HepG2 (cell line): Measurements from ENCODE around the gene DBNDD2. TPM values are rescaled to one million over a fixed set of nuclear protein-coding genes. Genes with fewer than 3 reads are reported as not detected.

Experiments used
- ATAC-seq: fragments of 200-7000 bp; cut with Tn5 transposase; 3 replicates; pipeline ENCODE4 v1.9.1; 2020; ENCODE audit warnings: mild to moderate bottlenecking, moderate library complexity
- BruUV-seq: library from RNA; stranded (reverse); fragments of 400-500 nt; replicated peaks from 2 replicates; lab custom pipeline; 2021; lab: Mats Ljungman, UMichigan
- CTCF ChIA-PET: fragments of 300-600 bp; formaldehyde crosslinking; extraction: SDS; loops from one replicate; lab custom pipeline; 2021; ENCODE audit warnings: low total read pairs, inconsistent platforms, low intra/inter-chr PET ratio; lab: Yijun Ruan, JAX
- POLR2A ChIA-PET: fragments of 350-600 bp; sonication (Branson Sonifier 250); formaldehyde crosslinking; loops from one replicate; lab custom pipeline; 2020; ENCODE audit warnings: antibody characterized with exemption, inconsistent platforms; lab: Yijun Ruan, JAX
- DNase-seq: peaks from one replicate; pipeline ENCODE4 v3.0.0-alpha.2; 2015; ENCODE audit warnings: low spot score
- FAIRE-seq: peaks from 3 replicates; lab custom pipeline; 2011; peaks lifted over from hg19 to GRCh38; lab: Jason Lieb, UNC
- H2AFZ ChIP-seq: one replicate; pipeline ENCODE4 v1.6.1; 2011; ENCODE audit warnings: low read length, inconsistent platforms
- H3K27ac ChIP-seq: fragments of 300-600 bp; 3 replicates; pipeline ENCODE4 v1.8.0; 2011; ENCODE audit warnings: mixed run types, mild to moderate bottlenecking, mixed read lengths, low read length, inconsistent platforms; ENCODE audit not compliant: insufficient read depth; ENCODE audit errors: extremely low read length
- H3K27me3 ChIP-seq, 2 experiments: fragments of 200-600 bp in 1 of 2; 2 replicates in 1 of 2; 3 replicates in 1 of 2; pipeline versions ENCODE4 v1.6.0 to v1.8.0; 2011; ENCODE audit warnings: low read length in 2 of 2, mild to moderate bottlenecking in 2 of 2, moderate library complexity in 2 of 2, inconsistent platforms in 1 of 2; ENCODE audit not compliant: insufficient read depth in 2 of 2, control insufficient read depth in 1 of 2
- H3K36me3 ChIP-seq, 2 experiments: fragments of 200-600 bp in 1 of 2; replicated peaks in 1 of 2; 2 replicates in 1 of 2; 3 replicates in 1 of 2; pipeline versions ENCODE4 v1.5.1 to v1.8.0; 2011; ENCODE audit warnings: low read length in 2 of 2, inconsistent platforms in 1 of 2; ENCODE audit not compliant: insufficient read depth in 2 of 2, control insufficient read depth in 1 of 2
- H3K4me1 ChIP-seq: 2 replicates; pipeline ENCODE4 v1.5.1; 2012; ENCODE audit warnings: low read length, inconsistent platforms; ENCODE audit not compliant: insufficient read depth
- H3K4me2 ChIP-seq: 2 replicates; pipeline ENCODE4 v1.6.0; 2011; ENCODE audit warnings: low read depth, low read length, inconsistent platforms
- H3K4me3 ChIP-seq, 3 experiments: fragments of 200-600 bp in 1 of 3; sonication (generic), shearing (Covaris generic) in 1 of 3; replicated peaks in 1 of 3; 2 replicates each; pipeline ENCODE4 v1.5.1; 2011 to 2016; ENCODE audit warnings: low read length in 3 of 3, inconsistent platforms in 2 of 3, low read depth in 2 of 3, mild to moderate bottlenecking in 2 of 3, control low read depth in 1 of 3, mixed read lengths in 1 of 3; ENCODE audit not compliant: insufficient read depth in 1 of 3
- H3K79me2 ChIP-seq: one replicate; pipeline ENCODE4 v1.6.1; 2011; ENCODE audit warnings: low read length, inconsistent platforms; ENCODE audit not compliant: insufficient read depth
- H3K9ac ChIP-seq: 2 replicates; pipeline ENCODE4 v1.6.0; 2011; ENCODE audit warnings: mild to moderate bottlenecking, low read depth, low read length, inconsistent platforms; ENCODE audit not compliant: insufficient read depth
- H3K9me3 ChIP-seq: 2 replicates; pipeline ENCODE4 v1.5.1; 2012; ENCODE audit warnings: mild to moderate bottlenecking, low read length
- H4K20me1 ChIP-seq: 2 replicates; pipeline ENCODE4 v1.6.0; 2011; ENCODE audit warnings: inconsistent platforms, mild to moderate bottlenecking, low read length, moderate library complexity; ENCODE audit not compliant: insufficient read depth
- CBX5 ChIP-seq: sonication (generic); formaldehyde crosslinking; IDR thresholded peaks from 2 replicates; pipeline ENCODE4 v1.4.0; 2020; ENCODE audit warnings: missing genetic modification reagents, borderline replicate concordance
- CTCF ChIP-seq: sonication (generic); formaldehyde crosslinking; IDR thresholded peaks from 2 replicates; pipeline ENCODE4 v1.5.0; 2020; ENCODE audit warnings: mild to moderate bottlenecking, missing genetic modification reagents, moderate library complexity
- HES4 ChIP-seq: sonication (generic); formaldehyde crosslinking; IDR thresholded peaks from 2 replicates; pipeline ENCODE4 v1.9.0; 2021; ENCODE audit warnings: mild to moderate bottlenecking, missing genetic modification reagents, borderline replicate concordance
- KMT2A ChIP-seq: sonication (generic); formaldehyde crosslinking; IDR thresholded peaks from 2 replicates; pipeline ENCODE4 v1.4.0; 2020; ENCODE audit warnings: missing genetic modification reagents
- MEIS1 ChIP-seq: sonication (generic); formaldehyde crosslinking; IDR thresholded peaks from 2 replicates; pipeline ENCODE4 v1.9.0; 2021; ENCODE audit warnings: mild to moderate bottlenecking, missing genetic modification reagents, moderate library complexity, borderline replicate concordance
- MNT ChIP-seq: fragments of 450-650 bp; IDR thresholded peaks from 2 replicates; pipeline ENCODE4 v1.6.1; 2016
- NPAS2 ChIP-seq: sonication (generic); formaldehyde crosslinking; IDR thresholded peaks from 2 replicates; pipeline ENCODE4 v1.8.0; 2022; ENCODE audit warnings: mild to moderate bottlenecking, missing genetic modification reagents, borderline replicate concordance
- ONECUT2 ChIP-seq: sonication (generic); formaldehyde crosslinking; IDR thresholded peaks from 2 replicates; pipeline ENCODE4 v1.4.0; 2020; ENCODE audit warnings: missing genetic modification reagents
- POGZ ChIP-seq: sonication (generic); formaldehyde crosslinking; IDR thresholded peaks from 2 replicates; pipeline ENCODE4 v1.4.0; 2020; ENCODE audit warnings: mild to moderate bottlenecking, missing genetic modification reagents
- REL ChIP-seq: sonication (generic); formaldehyde crosslinking; conservative IDR thresholded peaks from 2 replicates; pipeline ENCODE4 v1.8.0; 2022; ENCODE audit warnings: mild to moderate bottlenecking, missing genetic modification reagents, moderate library complexity
- SMYD3 ChIP-seq: sonication (generic); formaldehyde crosslinking; IDR thresholded peaks from 2 replicates; pipeline ENCODE4 v1.8.1; 2023; ENCODE audit warnings: mild to moderate bottlenecking, missing genetic modification reagents
- SNRNP70 ChIP-seq: fragments of 200-400 bp; formaldehyde crosslinking; IDR thresholded peaks from 2 replicates; pipeline ENCODE4 v1.6.1; 2017; ENCODE audit warnings: mild to moderate bottlenecking, low read depth, low read length, moderate library complexity
- SYNCRIP ChIP-seq: fragments of 200-400 bp; formaldehyde crosslinking; IDR thresholded peaks from 2 replicates; pipeline ENCODE4 v1.6.1; 2018; ENCODE audit warnings: mild to moderate bottlenecking, low read depth, low read length; ENCODE audit not compliant: insufficient read depth
- TAF15 ChIP-seq: fragments of 200-400 bp; formaldehyde crosslinking; IDR thresholded peaks from one replicate; pipeline ENCODE4 v1.6.1; 2018; ENCODE audit warnings: mild to moderate bottlenecking, low read depth, low read length; ENCODE audit not compliant: poor library complexity, severe bottlenecking
- TBX2 ChIP-seq: sonication (generic); formaldehyde crosslinking; IDR thresholded peaks from 2 replicates; pipeline ENCODE4 v1.5.0; 2020; ENCODE audit warnings: missing genetic modification reagents, mild to moderate bottlenecking, borderline replicate concordance
- ZEB1 ChIP-seq: IDR thresholded peaks from 2 replicates; pipeline ENCODE4 v1.6.1; 2012; ENCODE audit warnings: mild to moderate bottlenecking, low read depth, inconsistent platforms; ENCODE audit not compliant: insufficient replicate concordance
- ZNF207 ChIP-seq: fragments of 450-650 bp; IDR thresholded peaks from 2 replicates; pipeline ENCODE4 v1.6.1; 2016; ENCODE audit warnings: antibody characterized with exemption, borderline replicate concordance
- ZNF280B ChIP-seq: sonication (generic); formaldehyde crosslinking; IDR thresholded peaks from 2 replicates; pipeline ENCODE4 v1.5.0; 2020; ENCODE audit warnings: missing genetic modification reagents, mild to moderate bottlenecking, borderline replicate concordance
- ZNF777 ChIP-seq: sonication (generic); formaldehyde crosslinking; IDR thresholded peaks from 2 replicates; pipeline ENCODE4 v1.4.0; 2020; ENCODE audit warnings: missing genetic modification reagents
- WGBS: methylation state at CpG from one replicate; pipeline ENCODE4 v1.1.6; 2017; ENCODE audit warnings: low lambda C conversion rate; 5-methylcytosine and 5-hydroxymethylcytosine counted together
- in situ Hi-C: cut with HindIII; loops from 2 replicates; pipeline ENCODE4 v1.10.0; 2017; ENCODE audit warnings: low pct_unique_long_range_greater_than_20kb; ENCODE audit not compliant: extremely low pct_ligation_motif_present
- intact Hi-C: fragments of 100-400 bp; cut with micrococcal nuclease; formaldehyde crosslinking; loops from one replicate; pipeline ENCODE4 v1.10.0; 2022; ENCODE audit not compliant: unreplicated experiment
- polyA plus RNA-seq, 8 experiments: library from polyadenylated mRNA; depleted of rRNA in 3 of 8; stranded (reverse) in 7 of 8; unstranded in 1 of 8; fragments of >200 nt; fragmentation: Illumina TruSeq in 4 of 8; extraction: Trizol in 4 of 8; gene quantifications; 2 replicates each; pipeline versions ENCODE4 v1.2.1 to v1.2.3, GENCODE V29; 2011 to 2016; ENCODE audit warnings: low read depth in 4 of 8, missing spikeins in 1 of 8, mixed read lengths in 1 of 8; ENCODE audit not compliant: insufficient read depth in 1 of 8
- total RNA-seq, 5 experiments: library from RNA; depleted of rRNA; stranded (reverse); fragments of >200 nt; fragmentation: Illumina TruSeq; extraction: Trizol; gene quantifications; 2 replicates each; pipeline ENCODE4 v1.2.3, GENCODE V29; 2016; ENCODE audit warnings: low read depth in 1 of 5

DBNDD2 gene
- total and polyA plus RNA-seq, 2 of the 13 experiments (the other 11 are each of a cell fraction or from before 2014, with no cell fraction given): 16.7 to 47.6 TPM

- 55% methylated on average over 38 of the region's 38 CpGs for WGBS
- no peak overlapping the region for H2AFZ ChIP-seq
- TF ChIP-seq POGZ (CRISPR knock-in tag): peak; percentile 45; the same call in 1 of the 2 replicates
- TF ChIP-seq REL: no peak
- peak; percentile 65; the same call in 1 of the 2 replicates for TF ChIP-seq MEIS1 (CRISPR knock-in tag)
- no peak for TF ChIP-seq ONECUT2 (CRISPR knock-in tag)
- no peak for TF ChIP-seq MNT
- TF ChIP-seq SYNCRIP: no peak
- peak; percentile 77; the same call in 1 of the 2 replicates for TF ChIP-seq CBX5 (CRISPR knock-in tag)
- TF ChIP-seq CTCF: peak; percentile 98
- TF ChIP-seq HES4 (CRISPR knock-in tag): no peak
- TF ChIP-seq KMT2A (CRISPR knock-in tag): peak; percentile 59
- TF ChIP-seq ZNF207: no peak
- peak; percentile 70; the same call in 1 of the 2 replicates for TF ChIP-seq TBX2 (CRISPR knock-in tag)
- no peak for TF ChIP-seq ZNF777 (CRISPR knock-in tag)
- TF ChIP-seq NPAS2 (CRISPR knock-in tag): no peak
- TF ChIP-seq SNRNP70: no peak
- no peak for TF ChIP-seq ZEB1
- no peak for TF ChIP-seq TAF15
- no peak for TF ChIP-seq SMYD3 (CRISPR knock-in tag)
- TF ChIP-seq ZNF280B (CRISPR knock-in tag): peak; percentile 40; the same call in 1 of the 2 replicates
Measured at GRCh38 chr20:45373353-45374100, 34.6 kb upstream of the DBNDD2 start.

More at GRCh38 chr20:45373353-45374100, 34.6 kb upstream of the DBNDD2 start:
- DNase-seq (peak; percentile 83), FAIRE-seq (peak; percentile 91), ATAC-seq (peak; percentile 91)
- POLR2A ChIA-PET: interaction anchor here (0.7 to 29.5 kb wide), 10 partner anchors 10 to 398 kb away, joined by 3 to 1422 read pairs (median 9); partner anchors contain the start of genes PIGT, SDC4 and SYS1
- Histone ChIP-seq H3K27ac (no peak overlapping the region), H3K9me3 (no peaks in the 10 kb centered on the region), H3K4me2 (peak overlapping the region; percentile 69), H3K79me2 (no peaks in the 10 kb centered on the region), H3K36me3 (peaks cover 0 to under 1% of the 10 kb centered on the region in 2 experiments; a peak in 1 of 5 replicates), H3K9ac (no peak overlapping the region), H4K20me1 (no peaks in the 10 kb centered on the region), H3K4me1 (peaks cover 19% of the 10 kb centered on the region), H3K27me3 (no peaks in the 10 kb centered on the region), H3K4me3 (peak overlapping the region in 2 of 3 experiments; percentile 12 to 29; a peak in 2 of 6 replicates)
- no TSS peak for BruUV-seq
- intact Hi-C loops (loop anchor here (1.0 to 2.0 kb wide), 2 partner anchors 43 to 64 kb away; partner anchors contain the start of gene PIGT), in situ Hi-C loops (loop anchor here (5.0 kb wide), 1 partner anchor 64 kb away; no protein-coding TSS in a partner anchor)
- CTCF ChIA-PET: interaction anchor here (1.1 to 1.9 kb wide), 6 partner anchors 11 to 398 kb away, joined by 4 to 32 read pairs (median 6); no protein-coding TSS in a partner anchor
